GM19463 (cell line): ENCODE results near the gene CDYL2.
"Not testable (repeated sequence)": the region's sequence is repeated elsewhere in the genome, so short reads cannot be mapped to it uniquely, and the experiment has no call there.

ENCODE experiments used
- ATAC-seq: cut with Tn5 transposase; IDR thresholded peaks from one replicate; pipeline ENCODE4 v1.9.1; 2021; ENCODE audit warnings: mild to moderate bottlenecking, moderate library complexity; ENCODE audit not compliant: unreplicated experiment

Gene CDYL2

DNA sequence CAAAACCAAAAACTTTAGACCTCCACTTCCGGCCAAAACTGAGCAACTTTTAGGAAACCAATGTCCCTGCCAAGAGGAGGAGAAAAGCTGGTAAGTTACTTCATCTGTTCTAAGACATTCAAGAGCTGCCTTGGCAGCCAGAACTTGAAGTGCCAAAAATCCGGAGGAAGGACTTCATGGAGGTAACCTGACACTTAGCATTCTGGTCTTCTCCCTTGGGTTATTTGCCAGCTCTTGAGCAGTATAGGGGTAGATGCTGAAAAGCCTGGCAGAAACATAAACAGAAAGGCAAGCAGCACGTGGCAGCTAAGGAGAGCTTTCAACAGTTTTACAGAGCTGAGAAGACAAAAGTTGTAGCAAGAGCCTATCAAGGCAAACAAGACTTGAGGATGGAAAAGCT is 53.2 kb downstream of the CDYL2 start:
- ATAC-seq = no peak

DNA sequence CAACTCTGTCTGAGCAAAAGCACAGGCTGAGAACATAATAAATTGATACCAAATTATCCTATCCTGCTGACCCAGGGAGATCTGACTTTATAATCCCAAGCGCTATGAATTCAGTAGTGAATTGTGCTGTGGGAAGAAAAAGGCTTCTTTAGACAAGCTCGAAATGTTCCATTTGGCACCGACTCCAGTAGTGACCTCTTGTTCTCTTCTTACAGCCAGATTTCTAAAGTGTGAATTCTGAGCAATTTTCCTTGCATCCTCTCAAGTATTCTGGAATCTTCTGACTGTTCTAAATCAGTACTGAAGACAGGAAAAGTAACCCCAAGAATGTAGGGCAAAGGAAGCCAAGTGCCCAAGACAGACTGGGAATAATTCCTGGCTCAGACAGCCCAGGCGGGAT is 58.2 kb downstream of the CDYL2 start:
- no peak for ATAC-seq

DNA sequence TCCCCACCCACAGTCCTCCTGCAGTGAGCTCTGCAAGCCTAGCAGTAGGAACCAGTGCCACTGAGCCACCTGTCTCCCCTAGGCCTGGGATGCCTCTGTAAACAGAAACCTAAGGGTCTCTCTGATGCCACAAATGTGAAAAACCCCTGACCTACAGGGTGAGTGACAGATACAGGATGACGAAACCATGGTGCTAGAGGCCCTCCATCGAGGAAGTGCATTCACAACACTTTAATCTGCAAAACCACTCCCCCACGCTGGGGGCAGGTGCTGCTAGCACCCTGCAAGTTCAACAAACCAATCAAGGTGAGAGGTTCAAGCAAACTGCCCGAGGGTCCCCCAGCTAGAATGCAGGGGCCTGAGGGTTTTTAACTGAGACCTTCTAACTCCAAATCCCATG is 59.5 kb downstream of the CDYL2 start:
- ATAC-seq = no peak

DNA sequence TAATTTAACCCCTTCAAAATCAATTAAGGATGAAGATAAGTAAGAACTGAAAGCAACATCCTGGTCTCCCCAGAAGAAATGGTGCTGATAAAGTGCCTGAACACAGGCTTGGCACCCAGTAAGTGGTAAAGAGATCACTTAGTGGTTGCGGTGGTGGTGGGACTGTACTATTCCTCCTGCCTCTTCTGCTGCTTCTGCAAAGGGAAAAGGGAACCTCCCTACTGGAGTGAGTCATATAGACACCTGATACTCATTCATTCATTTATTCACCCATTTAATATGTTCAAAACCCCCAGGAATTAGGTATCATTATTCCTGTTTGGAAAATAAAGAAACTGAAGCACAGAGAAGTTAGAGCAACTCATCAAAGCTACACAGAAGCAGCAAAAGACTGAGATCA is 60.6 kb downstream of the CDYL2 start:
- ATAC-seq = no peak

DNA sequence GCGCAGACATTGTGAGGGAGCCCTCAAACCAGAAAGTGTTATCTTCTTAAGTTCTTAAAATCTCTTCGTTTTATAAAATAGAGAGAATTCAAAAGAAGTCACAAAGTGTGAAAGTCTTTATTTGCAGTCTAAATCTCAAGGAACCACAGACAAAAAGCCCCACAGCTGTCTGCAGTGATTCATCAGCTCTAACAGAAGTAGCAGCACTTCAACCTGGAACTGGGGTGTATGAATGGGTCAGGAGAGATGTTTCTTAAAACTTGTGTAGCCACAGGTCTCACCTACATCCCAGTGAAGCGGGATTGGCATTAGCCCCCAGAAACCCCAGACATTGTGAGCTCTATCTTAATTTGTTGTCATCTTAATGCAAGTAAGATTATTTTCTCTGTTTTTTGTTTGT is 61.1 kb downstream of the CDYL2 start:
- no peak for ATAC-seq

DNA sequence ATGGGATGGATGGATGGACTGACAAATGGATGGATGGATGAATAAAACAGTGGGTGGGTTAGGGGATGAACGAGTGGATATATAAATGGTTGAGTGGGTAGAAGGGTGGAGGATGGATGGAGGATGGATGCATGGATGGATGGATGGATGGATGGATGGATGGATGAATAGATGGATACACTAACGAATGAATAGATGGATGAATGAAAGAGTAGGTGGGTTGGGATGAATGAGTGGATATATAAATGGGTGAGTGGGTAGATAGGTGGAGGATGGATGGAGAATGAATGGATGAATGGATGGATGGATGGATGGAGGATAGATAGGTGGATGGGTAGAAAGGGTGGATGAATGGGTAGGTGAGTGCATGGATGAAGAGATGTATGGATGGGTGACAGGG is 62.1 kb downstream of the CDYL2 start:
- no peak for ATAC-seq

DNA sequence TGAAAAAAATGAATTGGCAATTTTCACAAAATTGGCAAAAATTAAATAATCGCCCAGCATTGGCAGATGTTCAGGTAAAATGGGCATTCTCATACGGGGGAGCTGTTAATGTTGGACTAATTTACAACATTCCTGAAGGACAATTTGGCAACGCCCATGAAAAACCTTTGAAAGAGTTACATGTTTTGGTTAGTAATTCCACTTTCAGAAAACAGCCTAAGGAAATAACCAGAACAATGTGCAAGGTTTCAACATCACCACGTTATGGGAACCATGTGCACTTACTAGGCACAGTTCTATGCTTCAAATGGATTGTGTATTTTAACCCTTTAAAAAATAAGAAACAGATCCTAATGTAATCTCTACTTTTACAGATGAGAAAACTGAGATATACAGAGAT is 62.7 kb downstream of the CDYL2 start:
- ATAC-seq = no peak

DNA sequence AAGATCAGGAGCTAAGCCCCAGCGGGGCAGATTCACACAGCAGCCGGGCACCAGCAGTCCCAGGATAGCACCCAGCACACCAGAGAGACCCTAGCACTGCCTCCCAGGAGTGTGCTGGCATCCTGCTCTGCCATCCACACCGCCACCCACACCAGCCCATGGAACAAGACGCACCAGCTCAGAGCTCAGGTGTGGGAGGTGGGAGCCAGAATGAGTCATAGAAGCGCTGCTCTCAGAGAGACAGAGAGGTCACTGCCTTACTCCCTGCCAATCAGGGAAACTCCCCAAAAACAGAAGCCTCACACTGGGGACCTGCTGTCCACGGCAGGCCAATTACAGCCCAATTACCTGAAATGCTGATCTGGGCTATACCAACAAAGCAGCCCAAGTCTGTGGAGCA is 64.9 kb downstream of the CDYL2 start:
- ATAC-seq = no peak

DNA sequence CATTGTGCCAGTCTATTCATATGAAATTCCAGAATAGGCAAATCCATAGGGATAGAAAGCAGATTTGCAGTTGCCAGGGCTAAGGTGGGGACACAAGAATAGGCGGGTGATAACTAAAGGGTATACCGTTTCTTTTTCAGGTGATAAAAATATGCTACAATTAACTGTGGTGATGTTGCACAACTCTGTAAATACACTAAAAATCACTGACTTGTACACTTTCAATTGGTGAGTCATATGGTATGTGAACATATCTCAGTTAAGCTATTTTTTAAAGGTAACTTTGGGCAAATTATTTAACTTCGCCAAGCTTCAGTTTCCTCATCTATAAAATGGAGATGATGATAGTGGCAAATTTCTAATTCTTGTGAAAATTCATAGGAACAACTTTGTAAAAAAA is 65.9 kb downstream of the CDYL2 start:
- ATAC-seq = no peak

DNA sequence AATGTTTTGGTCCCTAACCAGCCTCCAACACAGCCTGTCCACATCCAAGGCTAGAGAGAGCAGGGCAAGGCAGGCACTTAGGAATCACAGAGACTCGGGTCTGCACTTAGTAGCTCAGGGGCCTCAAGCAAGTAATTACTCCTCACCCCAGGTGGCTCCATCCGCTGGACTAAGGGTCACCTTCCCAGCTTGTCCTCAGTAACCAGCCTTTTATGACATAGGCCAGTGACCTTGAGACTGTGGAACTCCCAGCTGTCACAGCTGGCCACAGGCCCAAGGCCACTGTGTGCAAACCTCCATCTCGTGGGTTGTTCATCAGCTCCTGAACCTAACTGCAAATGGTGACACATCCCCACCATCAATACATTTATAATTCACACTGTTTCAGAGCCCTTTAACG is 68.6 kb downstream of the CDYL2 start:
- no peak for ATAC-seq

DNA sequence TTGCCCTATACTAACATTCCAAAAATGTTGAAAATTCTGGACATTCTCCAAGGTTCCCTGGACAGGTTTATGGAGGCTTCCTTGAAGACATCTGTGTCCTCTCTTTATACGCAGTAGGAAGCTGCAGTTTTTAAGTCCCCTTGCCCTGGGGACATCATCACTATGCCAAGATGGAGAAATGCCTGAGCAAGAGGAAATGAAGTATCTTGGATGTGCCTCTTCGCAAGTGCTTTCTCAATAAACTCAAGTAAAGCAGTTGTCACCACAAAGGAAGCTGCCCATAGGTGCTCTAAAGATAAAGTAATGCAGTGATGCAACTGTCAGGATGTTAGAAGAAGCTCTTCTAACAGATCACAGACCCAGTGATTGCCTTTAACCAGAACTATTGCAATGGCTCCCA is 71.0 kb downstream of the CDYL2 start:
- no peak for ATAC-seq

DNA sequence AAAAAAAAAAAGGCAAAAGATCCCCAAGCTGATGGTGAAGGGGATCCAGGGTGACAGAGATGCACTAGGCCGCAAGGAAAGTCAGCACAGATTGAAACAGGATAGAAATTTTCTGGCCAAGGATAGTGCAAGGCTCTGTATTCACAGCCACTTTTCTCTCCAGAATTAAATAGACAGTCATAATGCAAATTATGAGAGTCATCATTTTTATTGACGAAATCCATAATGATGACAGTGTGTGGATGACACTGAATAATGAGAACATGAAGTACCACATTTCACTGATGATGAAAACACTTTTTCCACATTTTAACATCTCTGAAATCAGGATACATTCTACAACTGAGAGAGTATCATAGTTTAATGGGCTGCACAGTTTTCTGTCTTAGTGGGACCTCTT is 72.5 kb downstream of the CDYL2 start:
- ATAC-seq = no peak

DNA sequence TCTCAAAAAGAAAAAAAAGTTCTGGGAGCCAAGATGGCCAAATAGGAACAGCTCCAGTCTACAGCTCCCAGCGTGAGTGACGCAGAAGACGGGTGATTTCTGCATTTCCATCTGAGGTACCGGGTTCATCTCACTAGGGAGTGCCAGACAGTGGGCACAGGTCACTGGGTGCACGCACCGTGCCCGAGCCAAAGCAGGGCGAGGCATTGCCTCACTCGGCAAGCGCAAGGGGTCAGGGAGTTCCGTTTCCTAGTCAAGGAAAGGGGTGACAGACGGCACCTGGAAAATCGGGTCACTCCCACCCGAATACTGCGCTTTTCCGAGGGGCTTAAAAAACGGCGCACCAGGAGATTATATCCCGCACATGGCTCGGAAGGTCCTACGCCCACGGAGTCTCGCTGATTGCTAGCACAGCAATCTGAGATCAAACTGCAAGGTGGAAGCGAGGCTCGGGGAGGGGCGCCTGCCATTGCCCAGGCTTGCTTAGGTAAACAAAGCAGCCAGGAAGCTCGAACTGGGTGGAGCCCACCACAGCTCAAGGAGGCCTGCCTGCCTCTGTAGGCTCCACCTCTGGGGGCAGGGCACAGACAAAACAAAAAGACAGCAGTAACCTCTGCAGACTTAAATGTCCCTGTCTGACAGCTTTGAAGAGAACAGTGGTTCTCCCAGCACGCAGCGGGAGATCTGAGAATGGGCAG is 77.2 kb downstream of the CDYL2 start:
- not testable (repeated sequence) for ATAC-seq

DNA sequence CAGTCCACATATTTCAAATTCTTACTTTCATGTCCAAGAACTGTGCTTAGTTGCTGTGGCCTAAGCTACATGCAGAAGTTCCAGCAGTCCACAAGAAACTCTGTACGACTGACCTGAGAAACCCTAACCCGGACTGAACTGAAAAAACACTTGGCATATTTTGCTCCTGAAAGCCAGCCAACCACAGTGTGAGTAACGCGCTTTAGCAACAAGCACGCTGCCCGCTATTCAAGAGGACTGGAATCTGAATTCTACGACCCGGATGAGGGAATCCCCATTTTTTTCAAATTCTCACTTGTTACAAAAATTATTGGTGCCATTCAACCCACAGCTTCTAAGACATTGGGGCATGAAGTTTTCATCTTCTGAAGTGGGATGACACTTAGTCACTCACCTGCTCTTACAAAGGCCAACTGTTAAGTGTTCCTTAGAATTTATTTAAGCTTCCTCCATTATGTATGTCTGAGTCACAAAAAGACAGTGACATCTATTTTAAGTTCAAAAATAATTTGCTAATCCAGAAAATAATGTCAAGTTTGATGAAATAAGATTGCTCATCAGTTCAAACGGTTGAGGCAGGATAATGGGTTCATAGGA is 78.7 kb downstream of the CDYL2 start:
- ATAC-seq = no peak

DNA sequence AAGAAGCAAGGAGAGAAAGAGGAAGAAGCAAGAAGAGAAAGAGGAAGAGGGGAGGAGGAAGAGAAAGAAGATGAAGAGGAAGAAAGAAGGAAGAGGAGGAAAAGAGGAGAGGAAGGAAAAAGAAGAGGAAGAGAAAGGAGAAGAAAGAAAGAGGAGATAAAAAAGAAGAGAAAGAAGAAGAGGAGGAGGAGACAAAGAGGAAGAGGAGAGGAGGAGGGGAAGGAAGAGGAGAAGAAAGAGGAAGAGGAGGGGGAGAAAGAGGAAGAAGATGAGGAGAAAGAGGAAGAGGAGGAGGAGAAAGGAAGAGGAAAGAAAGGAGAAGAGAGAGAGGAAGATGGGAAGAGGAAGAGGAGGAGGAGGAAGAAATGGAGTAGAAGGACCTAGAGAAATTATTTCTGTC is 80.4 kb downstream of the CDYL2 start:
- ATAC-seq = no peak

DNA sequence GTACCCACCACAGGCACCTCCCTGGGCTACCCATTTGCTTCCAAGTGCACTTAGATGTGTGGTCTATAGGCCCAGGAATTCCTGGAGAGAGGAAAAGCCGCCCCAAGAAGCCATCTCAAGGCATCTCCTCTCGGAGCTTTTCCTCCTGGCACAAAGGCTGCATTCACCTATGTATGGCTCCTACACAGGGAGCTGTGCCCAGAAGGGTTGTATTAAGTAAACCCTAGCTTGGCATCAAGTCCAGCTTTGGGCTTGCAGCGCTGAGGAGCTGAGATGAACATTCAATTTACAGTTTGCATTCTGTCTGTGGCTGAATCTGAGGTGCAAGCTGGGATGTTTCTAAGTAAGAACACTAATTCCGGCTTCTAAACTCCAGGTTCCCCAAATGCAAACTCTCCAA is 81.3 kb downstream of the CDYL2 start:
- no peak for ATAC-seq

DNA sequence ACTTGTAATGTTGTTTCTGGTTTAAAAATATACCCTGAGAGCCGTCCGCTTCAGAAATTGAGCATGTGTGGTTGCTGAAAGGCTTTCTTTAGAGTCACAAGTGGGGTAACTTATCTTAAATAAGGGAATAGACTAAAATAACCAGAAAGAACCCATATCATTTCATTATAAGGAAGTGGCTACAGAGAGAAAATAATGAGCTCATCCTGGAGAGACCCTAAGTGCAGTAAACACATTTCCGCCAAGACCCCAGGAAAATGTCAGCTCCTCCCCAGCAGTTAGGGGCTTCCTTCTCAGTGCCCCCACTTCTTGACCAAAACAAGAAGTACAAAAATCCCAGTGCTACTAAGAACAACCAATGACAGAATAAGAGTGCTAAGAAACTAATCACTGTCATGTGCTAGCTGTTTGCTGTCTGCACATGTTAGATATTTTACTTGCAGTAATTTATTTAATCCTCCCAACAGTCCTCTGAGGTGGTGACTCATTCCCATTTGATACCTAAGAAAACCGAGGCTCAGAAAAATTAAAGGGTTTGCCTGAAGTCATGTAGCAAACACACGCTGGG is 83.5 kb downstream of the CDYL2 start:
- ATAC-seq = no peak

DNA sequence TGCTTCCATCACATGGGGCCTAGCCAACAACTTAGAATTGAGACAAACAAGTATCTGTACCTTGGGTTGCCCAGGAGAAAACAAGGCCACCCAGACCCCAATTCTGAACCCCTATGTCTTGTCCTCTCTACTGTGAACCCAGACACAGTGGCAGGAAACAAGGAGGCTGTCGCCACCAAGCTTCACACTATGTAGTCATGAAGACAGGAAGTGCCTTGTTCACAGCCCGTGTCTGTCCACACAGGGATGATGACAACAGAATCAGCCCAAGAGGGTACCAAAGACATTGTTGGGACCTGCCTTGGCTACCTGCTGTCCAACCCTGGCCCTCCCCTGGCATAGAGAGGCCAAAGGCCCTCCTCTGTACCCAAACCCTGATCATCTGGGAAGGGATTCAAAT is 84.8 kb downstream of the CDYL2 start:
- no peak for ATAC-seq

DNA sequence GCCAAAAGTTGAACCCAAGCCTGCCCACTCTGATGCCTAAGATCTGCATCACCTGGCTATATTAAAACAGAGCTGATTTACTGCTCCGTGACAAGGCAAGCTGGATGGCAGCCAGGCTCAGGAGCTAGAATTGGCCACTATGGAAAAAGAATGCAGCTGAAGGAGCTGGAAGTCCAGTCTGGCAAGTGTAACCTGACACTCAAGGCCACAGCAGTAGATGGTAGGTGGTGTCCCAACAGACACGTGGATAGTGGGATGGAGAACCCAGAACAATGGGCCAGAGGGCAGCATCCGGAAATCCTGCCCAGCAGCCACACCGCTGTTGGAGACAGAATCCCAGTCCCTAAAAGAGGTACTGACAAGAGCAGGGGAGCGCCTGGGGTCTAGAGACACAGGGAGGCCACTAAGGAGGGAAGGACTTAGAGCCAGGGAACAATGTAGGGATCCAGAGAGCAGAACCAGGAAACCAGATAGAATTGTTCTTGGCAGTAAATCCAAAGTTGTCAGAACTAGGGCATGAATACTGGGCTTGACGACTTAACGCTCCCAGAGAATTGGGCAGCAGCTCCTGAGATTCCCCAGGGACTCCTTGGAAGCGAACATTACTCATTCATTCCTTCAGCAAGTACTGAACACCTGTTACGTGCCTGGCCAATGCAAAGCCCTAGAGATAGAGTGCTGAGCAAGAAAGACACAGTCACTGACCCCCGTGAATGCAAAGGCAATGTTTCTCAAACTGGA is 85.7 kb downstream of the CDYL2 start:
- ATAC-seq = no peak

DNA sequence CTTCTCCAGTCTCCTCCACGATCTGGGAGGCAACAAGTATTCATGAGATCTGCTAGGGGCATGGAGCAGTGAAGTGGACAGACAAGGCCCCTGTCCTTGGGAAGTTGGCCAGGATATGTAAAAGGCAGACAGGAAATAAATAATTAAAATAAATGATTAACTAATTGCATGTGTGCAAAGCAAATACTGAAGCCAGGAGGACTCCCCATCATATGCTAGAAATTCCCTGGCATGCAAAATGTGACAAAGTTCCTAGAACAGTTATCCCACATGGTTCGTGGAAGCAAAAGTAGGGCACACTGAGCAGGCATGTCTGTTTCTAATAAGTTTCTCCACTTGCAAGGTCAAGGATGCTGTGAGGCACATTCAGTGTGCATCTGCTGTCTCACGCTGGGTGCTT is 86.8 kb downstream of the CDYL2 start:
- ATAC-seq = no peak

DNA sequence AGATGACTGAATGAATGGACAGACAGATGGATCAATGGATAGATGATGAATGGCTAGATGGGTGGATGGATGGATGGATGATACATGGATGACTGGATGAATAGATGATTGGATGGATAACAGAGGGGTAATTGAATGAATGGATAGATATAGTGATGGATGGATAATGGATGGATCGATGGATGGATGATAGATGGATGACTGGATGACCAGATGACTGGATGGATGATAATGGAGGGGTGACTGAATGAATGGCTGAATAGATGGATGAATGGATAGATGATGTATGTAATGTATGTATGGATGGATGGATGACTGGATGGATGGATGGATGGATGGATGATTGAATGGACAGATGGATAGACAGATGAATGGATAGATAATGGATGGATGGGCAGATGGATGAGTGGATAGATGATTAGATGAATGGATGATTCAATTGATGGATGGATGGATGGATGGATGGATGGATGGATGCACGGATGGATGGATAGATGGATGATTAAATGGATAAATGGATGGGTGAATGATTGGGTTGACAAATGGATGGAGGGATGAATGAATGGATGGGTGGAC is 87.7 kb downstream of the CDYL2 start:
- no peak for ATAC-seq

DNA sequence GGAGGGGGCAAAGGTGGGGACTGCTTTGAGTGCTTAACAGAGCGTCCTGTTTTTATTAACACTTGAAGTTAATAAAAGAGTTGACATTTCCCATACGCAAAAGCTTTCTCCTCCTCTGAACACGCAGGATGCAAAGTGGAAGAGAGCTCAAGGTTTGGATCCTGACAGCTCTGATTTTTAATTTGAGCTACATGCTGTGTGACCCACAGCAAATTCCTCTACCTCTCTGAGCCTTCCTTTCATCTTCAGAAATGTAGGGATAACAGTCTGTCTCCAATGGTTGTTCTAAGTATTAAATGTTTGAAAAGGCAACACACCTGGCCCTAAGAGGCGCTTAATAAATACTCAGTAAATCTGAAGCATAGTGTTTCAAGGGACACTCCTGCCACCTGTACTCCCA is 93.0 kb downstream of the CDYL2 start:
- ATAC-seq = no peak
